Activated CD4-positive, alpha-beta T cell treated with anti-CD3 and anti-CD28 coated beads for 4 hours (primary cell): ENCODE data around the gene RARB.

Source experiments
- DNase-seq, 2 donors: peaks; one replicate each; pipeline ENCODE4 v3.0.0-alpha.2; 2020

Gene RARB

GRCh38 chr3:25427942-25428788 lies at the start of gene RARB:
TSS of gene RARB (plus strand) at chr3:25428263. CDS start at chr3:25428732, 469 bp downstream.
- no peak for DNase-seq

- DNase-seq = no peak
These were observed 49.2 kb upstream of the RARB start for GRCh38 chr3:25378786-25379311.

GRCh38 chr3:25380222-25380739 lies 47.8 kb upstream of the RARB start:
- DNase-seq = no peak

- DNase-seq = no peak
These were observed 47.0 kb upstream of the RARB start for GRCh38 chr3:25381083-25381482.

- DNase-seq = no peak
These were observed 43.6 kb upstream of the RARB start for GRCh38 chr3:25384471-25384870.

GRCh38 chr3:25385807-25386460 lies 42.1 kb upstream of the RARB start:
- no peak for DNase-seq

- DNase-seq = no peak
These were observed 41.3 kb upstream of the RARB start for GRCh38 chr3:25386686-25387255.

- DNase-seq = no peak
These were observed 37.5 kb upstream of the RARB start for GRCh38 chr3:25390605-25391004.

- no peak for DNase-seq
These were observed 31.8 kb upstream of the RARB start for GRCh38 chr3:25396251-25396650.

GRCh38 chr3:25396686-25397085 lies 31.4 kb upstream of the RARB start:
- no peak for DNase-seq

- no peak for DNase-seq
These were observed 30.9 kb upstream of the RARB start for GRCh38 chr3:25397150-25397549.

- no peak for DNase-seq
These were observed 27.5 kb upstream of the RARB start for GRCh38 chr3:25400587-25400986.

- no peak for DNase-seq
These were observed 24.1 kb upstream of the RARB start for GRCh38 chr3:25403968-25404367.

- no peak for DNase-seq
These were observed 23.5 kb upstream of the RARB start for GRCh38 chr3:25404569-25404968.

GRCh38 chr3:25405335-25405734 lies 22.7 kb upstream of the RARB start:
- no peak for DNase-seq

GRCh38 chr3:25410703-25411102 lies 17.4 kb upstream of the RARB start:
- no peak for DNase-seq

GRCh38 chr3:25412269-25412668 lies 15.8 kb upstream of the RARB start:
- no peak for DNase-seq

GRCh38 chr3:25416176-25416575 lies 11.9 kb upstream of the RARB start:
- no peak for DNase-seq

- no peak for DNase-seq
These were observed 9.5 kb upstream of the RARB start for GRCh38 chr3:25418596-25418995.

GRCh38 chr3:25419251-25419650 lies 8.8 kb upstream of the RARB start:
- no peak for DNase-seq

GRCh38 chr3:25420147-25420546 lies 7.9 kb upstream of the RARB start:
- DNase-seq = no peak

GRCh38 chr3:25420885-25421284 lies 7.2 kb upstream of the RARB start:
- DNase-seq = no peak

GRCh38 chr3:25421747-25422146 lies 6.3 kb upstream of the RARB start:
- no peak for DNase-seq
